ENCODE measurements around the gene RABGAP1L. TPM values are rescaled to one million over a fixed set of nuclear protein-coding genes. Genes with fewer than 3 reads are reported as not detected.

RABGAP1L gene
- total RNA-seq, 1 experiment from 2014 or later, result 76.9 TPM

GRCh38 chr1:174265282-174265681 is 106.0 kb downstream of the RABGAP1L start:
- CTCF ChIA-PET, result interaction anchor here (0.7 to 1.4 kb wide), 2 partner anchors 32 to 138 kb away, joined by 3 to 6 read pairs; no protein-coding TSS in a partner anchor
- ATAC-seq (no peak), DNase-seq (ENCODE audit: low spot score) (no peak)
- POLR2A ChIA-PET, result no interaction called here
- Mint-ChIP-seq H3K4me1 (no peaks in the 10 kb centered on the region), H3K9me3 (no peaks in the 10 kb centered on the region), H3K4me3 (no peak overlapping the region), H3K27ac (no peak overlapping the region), H3K36me3 (no peaks in the 10 kb centered on the region), H3K27me3 (ENCODE audit: low read depth) (no peaks in the 10 kb centered on the region)
- TF ChIP-seq MAX (CRISPR knock-in tag; IDR thresholded peaks at IDR 0.05), result no peak
- no peak for TF ChIP-seq ATF3 (CRISPR knock-in tag; conservative IDR thresholded peaks at IDR 0.05)
- TF ChIP-seq GABPB1 (CRISPR knock-in tag; IDR thresholded peaks at IDR 0.05), result no peak
- TF ChIP-seq CTCF (IDR thresholded peaks at IDR 0.05), result no peak
- no peak for TF ChIP-seq ZNF416 (CRISPR knock-in tag; IDR thresholded peaks at IDR 0.05)
- no peak for TF ChIP-seq ATF6 (CRISPR knock-in tag; IDR thresholded peaks at IDR 0.05)
- TF ChIP-seq NR2C2 (CRISPR knock-in tag; IDR thresholded peaks at IDR 0.05), result no peak
- TF ChIP-seq CREM (CRISPR knock-in tag; IDR thresholded peaks at IDR 0.05), result no peak
- no peak for TF ChIP-seq FOXK1 (CRISPR knock-in tag; IDR thresholded peaks at IDR 0.05)

- Mint-ChIP-seq H3K27me3 (ENCODE audit: low read depth) (no peaks in the 10 kb centered on the region), H3K4me3 (no peak overlapping the region), H3K36me3 (no peaks in the 10 kb centered on the region), H3K4me1 (no peaks in the 10 kb centered on the region), H3K9me3 (no peaks in the 10 kb centered on the region), H3K27ac (no peak overlapping the region)
- CTCF ChIA-PET, result no interaction called here
- TF ChIP-seq ZNF671 (CRISPR knock-in tag; IDR thresholded peaks at IDR 0.05) (no peak), KAT7 (CRISPR knock-in tag; IDR thresholded peaks at IDR 0.05; ENCODE audit: borderline replicate concordance) (no peak), SP1 (CRISPR knock-in tag; conservative IDR thresholded peaks at IDR 0.05) (no peak), CDX4 (CRISPR knock-in tag; IDR thresholded peaks at IDR 0.05; ENCODE audit: borderline replicate concordance) (no peak), ATF6 (CRISPR knock-in tag; IDR thresholded peaks at IDR 0.05) (no peak), MAX (CRISPR knock-in tag; IDR thresholded peaks at IDR 0.05) (no peak), FOXJ3 (CRISPR knock-in tag; IDR thresholded peaks at IDR 0.05; ENCODE audit: borderline replicate concordance) (no peak), ATF2 (CRISPR knock-in tag; IDR thresholded peaks at IDR 0.05; ENCODE audit: borderline replicate concordance, low read depth) (no peak), MLX (CRISPR knock-in tag; IDR thresholded peaks at IDR 0.05) (no peak), NR2C2 (CRISPR knock-in tag; IDR thresholded peaks at IDR 0.05) (no peak), JUN (CRISPR knock-in tag; IDR thresholded peaks at IDR 0.05) (no peak), OVOL2 (CRISPR knock-in tag; IDR thresholded peaks at IDR 0.05; ENCODE audit: borderline replicate concordance) (no peak), ZBTB43 (CRISPR knock-in tag; IDR thresholded peaks at IDR 0.05) (no peak), ZNF317 (CRISPR knock-in tag; IDR thresholded peaks at IDR 0.05; ENCODE audit: borderline replicate concordance, low read depth) (no peak)
- TF ChIP-seq, protein P1, sequence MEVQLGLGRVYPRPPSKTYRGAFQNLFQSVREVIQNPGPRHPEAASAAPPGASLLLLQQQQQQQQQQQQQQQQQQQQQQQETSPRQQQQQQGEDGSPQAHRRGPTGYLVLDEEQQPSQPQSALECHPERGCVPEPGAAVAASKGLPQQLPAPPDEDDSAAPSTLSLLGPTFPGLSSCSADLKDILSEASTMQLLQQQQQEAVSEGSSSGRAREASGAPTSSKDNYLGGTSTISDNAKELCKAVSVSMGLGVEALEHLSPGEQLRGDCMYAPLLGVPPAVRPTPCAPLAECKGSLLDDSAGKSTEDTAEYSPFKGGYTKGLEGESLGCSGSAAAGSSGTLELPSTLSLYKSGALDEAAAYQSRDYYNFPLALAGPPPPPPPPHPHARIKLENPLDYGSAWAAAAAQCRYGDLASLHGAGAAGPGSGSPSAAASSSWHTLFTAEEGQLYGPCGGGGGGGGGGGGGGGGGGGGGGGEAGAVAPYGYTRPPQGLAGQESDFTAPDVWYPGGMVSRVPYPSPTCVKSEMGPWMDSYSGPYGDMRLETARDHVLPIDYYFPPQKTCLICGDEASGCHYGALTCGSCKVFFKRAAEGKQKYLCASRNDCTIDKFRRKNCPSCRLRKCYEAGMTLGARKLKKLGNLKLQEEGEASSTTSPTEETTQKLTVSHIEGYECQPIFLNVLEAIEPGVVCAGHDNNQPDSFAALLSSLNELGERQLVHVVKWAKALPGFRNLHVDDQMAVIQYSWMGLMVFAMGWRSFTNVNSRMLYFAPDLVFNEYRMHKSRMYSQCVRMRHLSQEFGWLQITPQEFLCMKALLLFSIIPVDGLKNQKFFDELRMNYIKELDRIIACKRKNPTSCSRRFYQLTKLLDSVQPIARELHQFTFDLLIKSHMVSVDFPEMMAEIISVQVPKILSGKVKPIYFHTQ (CRISPR knock-in tag; IDR thresholded peaks at IDR 0.05), result no peak
- no peak for ATAC-seq
- POLR2A ChIA-PET, result no interaction called here
- no peak for DNase-seq (ENCODE audit: low spot score)
These were observed 107.2 kb downstream of the RABGAP1L start for GRCh38 chr1:174266476-174266875.
